ENCODE results near the gene PRR12.

PRR12 gene

GRCh38 chr19:49543032-49543431 lies 48.0 kb upstream of the PRR12 start:
- no peaks in the 10 kb centered on the region for H3K9me3 ChIP-seq (ENCODE audit: control insufficient read depth, insufficient read depth, low read length)
- H4K20me1 ChIP-seq (ENCODE audit: control insufficient read depth, insufficient read depth, low read depth, low read length) = no peaks in the 10 kb centered on the region
- no peak overlapping the region for H3K27ac ChIP-seq (ENCODE audit: low read depth, low read length)
- H3K4me3 ChIP-seq (ENCODE audit: low read length) = no peak overlapping the region
- H3K79me2 ChIP-seq (ENCODE audit: control insufficient read depth, low read length) = no peaks in the 10 kb centered on the region
- no peaks in the 10 kb centered on the region for H3K27me3 ChIP-seq (ENCODE audit: control insufficient read depth, low read length)
- no peak for TF ChIP-seq EZH2phosphoT487 (IDR thresholded peaks at IDR 0.05; ENCODE audit: borderline replicate concordance, low read length)
- TF ChIP-seq CTCF (IDR thresholded peaks at IDR 0.05; ENCODE audit: low read depth, low read length, poor library complexity, severe bottlenecking) = no peak
- no peaks in the 10 kb centered on the region for H3K9me2 ChIP-seq (replicated peaks; ENCODE audit: control insufficient read depth, low read length)
- H3K36me3 ChIP-seq (ENCODE audit: control insufficient read depth, low read length) = no peaks in the 10 kb centered on the region
- H3F3A ChIP-seq (ENCODE audit: control insufficient read depth, insufficient read depth) = no peaks in the 10 kb centered on the region
- H3K4me1 ChIP-seq (ENCODE audit: control insufficient read depth, low read length) = peaks cover 5% of the 10 kb centered on the region
- no peak overlapping the region for H3K4me2 ChIP-seq (ENCODE audit: low read length)

- H3F3A ChIP-seq (ENCODE audit: control insufficient read depth, insufficient read depth) = no peaks in the 10 kb centered on the region
These were observed 46.8 kb upstream of the PRR12 start for GRCh38 chr19:49544154-49544553.

GRCh38 chr19:49546825-49547565 lies 44.0 kb upstream of the PRR12 start:
- Histone ChIP-seq H3K4me2 (ENCODE audit: low read length) (no peak overlapping the region), H3K27ac (ENCODE audit: low read depth, low read length) (no peak overlapping the region), H3F3A (ENCODE audit: control insufficient read depth, insufficient read depth) (no peaks in the 10 kb centered on the region)

More at GRCh38 chr19:49544154-49544553, 46.8 kb upstream of the PRR12 start:
- H3K4me3 ChIP-seq (ENCODE audit: low read length) = no peak overlapping the region
- no peaks in the 10 kb centered on the region for H3K27me3 ChIP-seq (ENCODE audit: control insufficient read depth, low read length)
- no peaks in the 10 kb centered on the region for H3K4me1 ChIP-seq (ENCODE audit: control insufficient read depth, low read length)
- no peak overlapping the region for H3K27ac ChIP-seq (ENCODE audit: low read depth, low read length)
- H3K9me3 ChIP-seq (ENCODE audit: control insufficient read depth, insufficient read depth, low read length) = no peaks in the 10 kb centered on the region
- H3K36me3 ChIP-seq (ENCODE audit: control insufficient read depth, low read length) = no peaks in the 10 kb centered on the region
- no peaks in the 10 kb centered on the region for H3K79me2 ChIP-seq (ENCODE audit: control insufficient read depth, low read length)
- no peaks in the 10 kb centered on the region for H4K20me1 ChIP-seq (ENCODE audit: control insufficient read depth, insufficient read depth, low read depth, low read length)
- H3K9me2 ChIP-seq (replicated peaks; ENCODE audit: control insufficient read depth, low read length) = no peaks in the 10 kb centered on the region
- TF ChIP-seq EZH2phosphoT487 (IDR thresholded peaks at IDR 0.05; ENCODE audit: borderline replicate concordance, low read length) (no peak), CTCF (IDR thresholded peaks at IDR 0.05; ENCODE audit: low read depth, low read length, poor library complexity, severe bottlenecking) (no peak)
- H3K4me2 ChIP-seq (ENCODE audit: low read length) = no peak overlapping the region

More at GRCh38 chr19:49546825-49547565, 44.0 kb upstream of the PRR12 start:
- no peaks in the 10 kb centered on the region for H3K79me2 ChIP-seq (ENCODE audit: control insufficient read depth, low read length)
- no peaks in the 10 kb centered on the region for H3K27me3 ChIP-seq (ENCODE audit: control insufficient read depth, low read length)
- no peaks in the 10 kb centered on the region for H4K20me1 ChIP-seq (ENCODE audit: control insufficient read depth, insufficient read depth, low read depth, low read length)
- no peaks in the 10 kb centered on the region for H3K9me3 ChIP-seq (ENCODE audit: control insufficient read depth, insufficient read depth, low read length)
- no peak overlapping the region for H3K4me3 ChIP-seq (ENCODE audit: low read length)
- no peaks in the 10 kb centered on the region for H3K9me2 ChIP-seq (replicated peaks; ENCODE audit: control insufficient read depth, low read length)
- no peaks in the 10 kb centered on the region for H3K4me1 ChIP-seq (ENCODE audit: control insufficient read depth, low read length)
- H3K36me3 ChIP-seq (ENCODE audit: control insufficient read depth, low read length) = no peaks in the 10 kb centered on the region
- no peak for TF ChIP-seq EZH2phosphoT487 (IDR thresholded peaks at IDR 0.05; ENCODE audit: borderline replicate concordance, low read length)
- TF ChIP-seq CTCF (IDR thresholded peaks at IDR 0.05; ENCODE audit: low read depth, low read length, poor library complexity, severe bottlenecking) = peak; percentile 84
